Left lung (tissue), 10 donors: ENCODE data around the gene GOLGB1. TPM values are rescaled to one million over a fixed set of nuclear protein-coding genes. Genes with fewer than 3 reads are reported as not detected.
A peak's percentile ranks its signal among the peaks of the same experiment; 100 is the strongest.
"Not testable (repeated sequence)": the region's sequence is repeated elsewhere in the genome, so short reads cannot be mapped to it uniquely, and the experiment has no call there.

Source experiments
- ATAC-seq: fragments of 200-7000 bp; cut with Tn5 transposase; one replicate; pipeline ENCODE4 v1.9.1; 2020; ENCODE audit warnings: moderate library complexity
- DNase-seq, 4 donors: peaks; one replicate each; pipeline ENCODE4 v3.0.0-alpha.2; 2013 to 2020
- H3K27ac ChIP-seq, 2 donors: fragments of 200-600 bp; sonication (generic) in 1 of 2; one replicate each; pipeline versions ENCODE4 v1.5.0 to v1.8.0; 2020 to 2021
- H3K27me3 ChIP-seq, 2 donors: fragments of 200-600 bp; sonication (generic) in 1 of 2; one replicate each; pipeline versions ENCODE4 v1.5.0 to v1.8.0; 2020 to 2021
- H3K36me3 ChIP-seq, 2 donors: fragments of 200-600 bp; sonication (generic) in 1 of 2; one replicate each; pipeline versions ENCODE4 v1.5.0 to v1.8.0; 2020 to 2021
- H3K4me1 ChIP-seq, 2 donors: fragments of 200-600 bp; one replicate each; pipeline ENCODE4 v1.8.0; 2021
- H3K4me3 ChIP-seq, 2 donors: fragments of 200-600 bp; sonication (generic) in 1 of 2; one replicate each; pipeline versions ENCODE4 v1.5.0 to v1.8.0; 2020 to 2021; ENCODE audit warnings: mild to moderate bottlenecking in 1 of 2
- H3K9me3 ChIP-seq, 2 donors: fragments of 200-600 bp; sonication (generic) in 1 of 2; one replicate each; pipeline versions ENCODE4 v1.5.0 to v1.8.0; 2020 to 2021
- intact Hi-C, 2 donors: fragments of 100-400 bp; cut with DNase I; formaldehyde crosslinking; loops; one replicate each; pipeline versions ENCODE4 v1.11.2 to v1.14.2; 2022
- polyA plus RNA-seq, 6 donors: library from polyadenylated mRNA; unstranded; fragments of 120-200 nt; gene quantifications; one replicate each; pipeline ENCODE4 v1.2.1, GENCODE V29; 2013; ENCODE audit not compliant: insufficient read length in 6 of 6
- total RNA-seq, 2 donors: library from RNA; stranded (reverse); fragmentation: NEBNext Ultra II Directional; extraction: Animal tissue kit (Norgen Biotek cat#: 25700); gene quantifications; one replicate each; pipeline ENCODE4 v1.2.1, GENCODE V29; 2021
- TF ChIP-seq, protein P1 (sequence below), 2 donors: fragments of 200-600 bp; sonication (generic) in 1 of 2; IDR thresholded peaks; one replicate each; pipeline versions ENCODE4 v1.5.0 to v1.8.0; 2021; ENCODE audit warnings: antibody characterized with exemption in 2 of 2
- donor health status: DM: no; HTN: yes; CAD: no.
- donor health status: DM: no; HTN: no; CAD: no.

Gene GOLGB1
- total and polyA plus RNA-seq, 8 donors = 45.9 to 75.7 (median 71.0) TPM

GRCh38 chr3:121690777-121691405 lies 58.6 kb downstream of the GOLGB1 start:
- Histone ChIP-seq H3K36me3 (peaks cover under 1 to 61% of the 10 kb centered on the region in 2 donors), H3K27me3 (no peaks in the 10 kb centered on the region), H3K9me3 (no peaks in the 10 kb centered on the region), H3K27ac (no peak overlapping the region), H3K4me1 (no peaks in the 10 kb centered on the region), H3K4me3 (no peak overlapping the region)
- TF ChIP-seq, protein P1, sequence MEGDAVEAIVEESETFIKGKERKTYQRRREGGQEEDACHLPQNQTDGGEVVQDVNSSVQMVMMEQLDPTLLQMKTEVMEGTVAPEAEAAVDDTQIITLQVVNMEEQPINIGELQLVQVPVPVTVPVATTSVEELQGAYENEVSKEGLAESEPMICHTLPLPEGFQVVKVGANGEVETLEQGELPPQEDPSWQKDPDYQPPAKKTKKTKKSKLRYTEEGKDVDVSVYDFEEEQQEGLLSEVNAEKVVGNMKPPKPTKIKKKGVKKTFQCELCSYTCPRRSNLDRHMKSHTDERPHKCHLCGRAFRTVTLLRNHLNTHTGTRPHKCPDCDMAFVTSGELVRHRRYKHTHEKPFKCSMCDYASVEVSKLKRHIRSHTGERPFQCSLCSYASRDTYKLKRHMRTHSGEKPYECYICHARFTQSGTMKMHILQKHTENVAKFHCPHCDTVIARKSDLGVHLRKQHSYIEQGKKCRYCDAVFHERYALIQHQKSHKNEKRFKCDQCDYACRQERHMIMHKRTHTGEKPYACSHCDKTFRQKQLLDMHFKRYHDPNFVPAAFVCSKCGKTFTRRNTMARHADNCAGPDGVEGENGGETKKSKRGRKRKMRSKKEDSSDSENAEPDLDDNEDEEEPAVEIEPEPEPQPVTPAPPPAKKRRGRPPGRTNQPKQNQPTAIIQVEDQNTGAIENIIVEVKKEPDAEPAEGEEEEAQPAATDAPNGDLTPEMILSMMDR (IDR thresholded peaks at IDR 0.05) = no peak
- no peak for ATAC-seq
- intact Hi-C loops = no loop called here
- DNase-seq = no peak

GRCh38 chr3:121688747-121689146 lies 60.8 kb downstream of the GOLGB1 start:
- intact Hi-C loops, ATAC-seq, H3K4me1 ChIP-seq, H3K4me3 ChIP-seq, H3K27me3 ChIP-seq, H3K27ac ChIP-seq: not testable (repeated sequence)
- DNase-seq = peak in 1 of 4 donors; percentile 28
- H3K36me3 ChIP-seq = peaks cover 4 to 74% of the 10 kb centered on the region in 2 donors
- peaks cover 0 to 15% of the 10 kb centered on the region in 2 donors for H3K9me3 ChIP-seq

GRCh38 chr3:121681792-121682191 lies 67.7 kb downstream of the GOLGB1 start:
- H3K36me3 ChIP-seq = peaks cover 4 to 66% of the 10 kb centered on the region in 2 donors
- peaks cover 0 to 15% of the 10 kb centered on the region in 2 donors for H3K9me3 ChIP-seq
- H3K4me3 ChIP-seq = no peak overlapping the region
- H3K4me1 ChIP-seq = no peaks in the 10 kb centered on the region
- intact Hi-C loops = no loop called here
- DNase-seq = no peak
- no peaks in the 10 kb centered on the region for H3K27me3 ChIP-seq
- H3K27ac ChIP-seq = no peak overlapping the region
- TF ChIP-seq, protein P1 (IDR thresholded peaks at IDR 0.05) = no peak
- no peak for ATAC-seq

- Histone ChIP-seq H3K4me1 (no peaks in the 10 kb centered on the region), H3K27me3 (no peaks in the 10 kb centered on the region), H3K9me3 (no peaks in the 10 kb centered on the region), H3K4me3 (no peak overlapping the region), H3K27ac (no peak overlapping the region), H3K36me3 (peaks cover 0 to 85% of the 10 kb centered on the region in 2 donors)
- intact Hi-C loops = no loop called here
- ATAC-seq (no peak), DNase-seq (no peak)
- TF ChIP-seq, protein P1 (IDR thresholded peaks at IDR 0.05) = no peak
Observed at GRCh38 chr3:121677141-121677540, 72.4 kb downstream of the GOLGB1 start.

GRCh38 chr3:121670676-121671075 lies 78.9 kb downstream of the GOLGB1 start:
- Histone ChIP-seq H3K4me1 (peaks cover 0 to 34% of the 10 kb centered on the region in 2 donors), H3K9me3 (no peaks in the 10 kb centered on the region), H3K36me3 (peaks cover 5 to 84% of the 10 kb centered on the region in 2 donors), H3K27me3 (no peaks in the 10 kb centered on the region), H3K27ac (peak overlapping the region in 1 of 2 donors; percentile 7), H3K4me3 (no peak overlapping the region)
- intact Hi-C loops = no loop called here
- ATAC-seq (no peak), DNase-seq (no peak)
- TF ChIP-seq, protein P1 (IDR thresholded peaks at IDR 0.05) = no peak

DNA sequence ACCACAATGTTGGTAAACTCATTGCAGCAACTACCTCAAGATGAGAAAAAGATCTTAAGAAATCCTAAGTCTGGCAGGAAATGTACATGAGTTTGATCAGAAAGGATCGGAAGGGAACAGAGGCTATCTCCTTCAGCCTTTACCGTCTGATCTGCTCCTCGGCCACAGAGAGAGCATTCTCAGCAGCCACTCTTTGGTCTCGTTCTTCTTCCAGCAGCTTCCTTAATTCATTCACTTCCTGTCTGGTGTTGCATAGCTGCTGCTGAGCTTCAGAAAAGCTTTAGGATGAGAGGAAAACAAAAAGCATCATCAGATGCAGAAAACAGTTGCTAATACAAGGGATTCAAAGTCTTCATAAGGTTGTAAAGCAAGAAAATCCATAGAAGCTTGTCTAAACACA lies 82.2 kb downstream of the GOLGB1 start:
- ATAC-seq = peak; percentile 22
- Histone ChIP-seq H3K4me3 (no peak overlapping the region), H3K36me3 (peaks cover 5 to 85% of the 10 kb centered on the region in 2 donors), H3K4me1 (peaks cover 0 to 42% of the 10 kb centered on the region in 2 donors), H3K9me3 (no peaks in the 10 kb centered on the region), H3K27ac (peak overlapping the region in 1 of 2 donors; percentile 89), H3K27me3 (no peaks in the 10 kb centered on the region)
- intact Hi-C loops = no loop called here
- TF ChIP-seq, protein P1 (IDR thresholded peaks at IDR 0.05) = no peak
- DNase-seq = no peak
